SKM-1 (cell line): Measurements from ENCODE around the gene GPS1.

Experiments used
- DNase-seq: peaks from one replicate; lab custom pipeline; 2025; ENCODE audit not compliant: unreplicated experiment; lab: John Stamatoyannopoulos, UW

GPS1 gene

DNA sequence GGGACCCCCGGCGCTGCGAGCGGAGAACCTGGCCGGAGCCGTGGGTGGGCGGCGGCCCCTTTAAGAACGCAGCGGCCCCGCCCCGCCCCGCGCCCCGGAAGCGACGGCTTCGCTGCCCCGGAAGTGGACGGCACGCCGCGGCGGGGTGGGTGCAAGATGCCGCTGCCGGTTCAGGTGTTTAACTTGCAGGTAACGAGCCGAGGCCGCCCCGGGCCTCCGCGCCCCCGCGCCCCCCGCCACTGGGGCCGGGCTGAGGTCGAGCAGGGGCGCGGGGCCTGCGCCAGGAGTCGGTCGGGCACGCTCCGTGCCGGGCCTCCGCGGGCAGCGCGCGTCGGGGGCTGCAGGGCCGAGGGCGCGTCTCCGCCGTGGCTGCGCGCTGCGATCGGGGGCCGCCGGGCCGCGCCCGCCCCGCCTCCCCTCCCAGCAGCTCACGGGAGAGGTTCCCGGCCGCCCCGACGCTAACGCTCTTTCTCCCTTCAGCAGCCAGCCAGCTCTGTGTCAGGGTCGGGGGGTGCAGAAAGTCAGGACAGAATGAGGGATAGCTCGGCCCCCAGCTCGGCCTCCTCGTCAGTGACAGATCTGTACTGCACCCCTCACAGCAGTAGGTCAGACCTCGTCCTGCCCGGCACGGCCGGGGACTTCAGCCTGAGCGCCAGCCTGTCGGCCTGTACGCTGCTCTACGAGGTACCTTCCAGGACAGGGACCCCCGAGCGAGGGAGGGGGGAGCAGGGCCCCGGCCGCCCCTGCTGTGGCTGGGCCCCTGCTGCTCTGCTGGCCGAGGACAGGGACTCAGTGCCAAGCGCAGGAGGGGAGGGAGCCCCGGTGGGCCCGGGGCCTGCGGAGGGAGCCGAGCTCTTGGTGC, at the start of gene GPS1, which contains the start of gene RFNG:
GPS1 (plus strand) TSS at position 123 of the 862 bp plus-strand sequence; CDS start at position 157, 34 bp downstream.
RFNG (minus strand) TSS at position 36 of the 862 bp plus-strand sequence. CDS start 45 bp downstream, outside the sequence.
- DNase-seq, result peak; percentile 43

GRCh38 chr17:82003411-82004381, 48.0 kb upstream of the GPS1 start:
- DNase-seq, result no peak

DNA sequence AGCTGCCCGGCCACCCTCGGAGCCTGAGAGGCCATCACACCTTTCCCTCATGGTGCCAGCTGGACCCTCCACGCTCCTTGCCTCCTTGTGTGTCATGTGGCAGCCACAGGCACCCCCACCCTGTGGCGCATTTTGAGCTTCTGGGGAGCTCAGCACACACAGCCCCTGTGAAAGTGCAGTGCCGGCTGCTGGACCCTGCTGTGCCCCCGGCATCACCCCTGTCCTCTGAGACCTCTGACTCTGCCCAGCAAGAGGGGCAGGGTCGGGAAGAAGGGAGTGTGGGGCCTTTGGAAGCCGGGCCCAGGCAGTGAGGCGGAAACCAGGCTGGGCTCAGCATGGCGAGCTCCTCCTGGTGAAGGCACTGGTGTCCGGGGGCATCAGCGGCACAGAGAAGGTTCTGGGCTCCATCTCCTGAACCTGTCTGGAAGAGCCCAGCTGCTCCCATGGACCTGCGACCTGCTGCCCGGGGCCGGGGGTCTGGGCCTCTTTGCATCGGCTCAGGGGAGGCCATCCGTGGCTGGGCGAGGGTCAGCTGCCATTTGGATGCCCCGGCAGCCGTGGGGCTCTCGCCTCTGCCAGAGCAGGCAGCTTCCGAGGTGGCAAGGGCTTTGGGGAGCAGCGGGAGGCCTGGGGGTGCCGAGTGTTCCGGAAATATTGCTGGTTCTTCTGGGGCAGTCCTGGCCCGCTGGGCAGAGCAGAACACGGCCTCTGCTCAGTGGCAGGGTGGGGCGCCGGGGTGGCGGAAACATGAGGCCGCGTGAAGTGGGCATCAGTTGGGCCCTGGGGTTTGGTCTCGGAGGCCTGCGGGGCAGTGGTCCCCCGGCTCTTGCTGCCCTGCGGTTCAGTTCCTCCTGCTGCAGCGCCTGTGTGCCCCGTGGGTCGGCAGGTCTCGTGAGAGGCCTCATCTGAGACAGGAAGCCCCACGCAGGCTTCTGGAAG, 46.9 kb upstream of the GPS1 start:
- DNase-seq, result no peak

DNA sequence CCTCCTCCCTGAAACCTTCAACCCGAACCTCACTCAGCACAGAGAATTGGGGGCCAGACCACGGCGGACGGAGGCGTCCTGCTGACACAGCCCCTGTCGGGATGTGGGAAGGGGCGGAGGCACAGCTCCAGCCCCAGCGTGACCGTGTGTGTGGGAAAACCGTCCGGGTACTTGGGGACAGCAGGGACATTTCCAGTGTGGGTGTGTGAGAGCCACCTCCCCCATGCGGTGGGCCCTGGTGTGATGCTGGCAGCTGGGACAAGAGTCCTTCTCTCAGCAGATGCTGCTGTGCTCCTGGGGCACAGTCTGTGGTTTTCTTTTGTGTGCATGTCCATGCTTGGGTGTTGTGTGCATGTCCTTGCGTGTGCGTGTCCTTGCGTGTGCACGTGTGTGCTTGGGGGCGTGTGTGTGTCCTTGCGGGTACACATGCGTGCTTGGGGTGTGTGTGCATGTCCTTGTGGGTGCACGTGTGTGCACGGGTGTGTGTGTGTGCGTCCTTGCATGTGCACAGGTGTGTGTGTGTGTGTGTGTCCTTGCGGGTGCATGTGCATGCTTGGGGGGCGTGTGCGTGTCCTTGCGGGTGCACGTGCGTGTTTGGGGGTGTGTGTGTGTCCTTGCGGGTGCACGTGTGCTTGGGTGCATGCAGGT, 45.9 kb upstream of the GPS1 start:
- no peak for DNase-seq

DNA sequence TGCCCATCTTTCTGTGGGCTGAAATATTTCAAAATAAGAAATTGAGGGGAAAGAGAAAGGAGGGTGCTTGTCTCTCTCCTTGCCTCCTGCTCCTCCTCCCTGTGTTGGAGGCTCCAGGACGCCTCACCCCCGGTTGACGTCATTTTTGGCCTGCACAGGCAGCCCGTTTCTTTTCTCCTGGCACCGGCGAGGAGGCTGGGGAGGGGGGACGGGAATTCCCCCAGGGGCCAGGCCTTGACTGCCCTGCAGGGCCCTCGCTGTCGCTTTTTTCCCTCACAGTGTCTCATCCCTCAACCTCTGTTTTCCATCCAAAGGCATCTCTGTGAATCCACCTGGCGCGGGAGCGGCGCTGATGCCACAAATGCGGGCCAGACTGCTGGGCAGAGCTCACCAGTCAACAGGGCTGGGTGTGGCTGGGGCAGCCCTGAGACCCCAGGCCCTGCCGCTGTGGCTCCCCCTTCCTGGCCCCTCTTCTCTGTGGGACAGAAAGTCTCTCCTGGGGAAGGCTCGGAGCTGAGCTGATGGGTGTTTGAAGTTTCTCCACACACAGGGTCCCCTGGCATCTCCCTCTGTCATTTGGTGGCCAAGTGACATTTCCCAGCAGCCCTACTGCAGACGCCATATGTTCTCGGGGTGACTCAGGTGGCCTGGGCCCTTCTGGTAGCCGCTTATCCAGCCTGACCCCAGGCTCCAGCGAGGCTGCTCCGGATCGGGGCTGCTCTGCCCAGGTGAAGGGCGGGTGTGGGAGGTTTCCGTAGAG, 45.0 kb upstream of the GPS1 start:
- no peak for DNase-seq

DNA sequence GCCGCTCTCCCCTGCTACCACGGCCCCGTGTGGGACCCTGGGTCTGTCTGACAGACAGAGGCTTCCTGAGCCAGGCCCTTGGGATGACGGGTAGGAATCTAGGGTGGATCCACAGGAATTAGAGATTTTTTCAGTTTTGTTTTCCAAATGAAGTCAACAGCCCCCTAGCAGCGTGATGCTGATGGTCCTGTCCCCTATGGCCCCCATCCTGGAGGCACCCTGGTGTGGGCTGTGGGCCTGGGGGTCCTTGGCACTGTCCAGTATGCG, 44.5 kb upstream of the GPS1 start:
- no peak for DNase-seq

DNA sequence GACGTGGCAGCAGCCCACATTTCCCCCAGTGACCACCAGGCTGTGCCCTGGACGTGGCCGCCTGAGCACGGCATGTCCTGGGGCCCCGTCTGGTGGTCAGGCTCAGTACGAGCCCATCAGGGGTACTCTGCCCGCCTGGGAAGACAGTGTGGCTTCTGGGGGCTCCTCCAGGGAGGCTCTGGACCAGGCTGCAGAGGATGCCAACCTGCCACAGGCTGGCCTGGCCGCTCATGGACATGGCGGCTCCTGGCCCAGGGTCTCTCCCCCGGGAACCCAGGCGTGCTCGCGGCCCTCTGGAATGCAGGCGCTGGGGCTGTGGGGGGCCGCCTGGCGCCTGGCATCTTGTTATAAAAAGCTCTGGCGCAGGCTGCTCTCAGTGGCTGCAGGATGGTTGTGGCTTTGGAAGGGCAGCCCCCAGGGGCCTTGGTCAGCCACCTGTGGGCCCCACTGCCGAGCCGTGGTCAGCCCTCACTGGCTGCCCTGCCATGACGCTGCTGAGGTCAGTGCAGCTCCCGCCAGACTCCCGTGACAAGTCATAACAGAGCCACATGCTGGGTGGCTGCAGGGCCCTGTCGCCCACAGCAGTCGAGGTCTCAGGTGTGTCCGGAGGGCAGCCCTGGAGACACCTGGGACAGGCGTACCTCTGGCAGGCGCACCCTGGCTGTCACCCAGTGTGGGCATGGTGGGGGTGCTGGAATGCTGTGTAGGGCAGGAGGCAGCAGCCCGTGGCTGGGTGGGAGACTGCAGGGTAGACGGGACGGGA, 44.0 kb upstream of the GPS1 start:
- no peak for DNase-seq

GRCh38 chr17:82008258-82008940, 43.3 kb upstream of the GPS1 start:
- no peak for DNase-seq

- DNase-seq, result no peak
Observed at GRCh38 chr17:82008941-82009405, 42.7 kb upstream of the GPS1 start.

GRCh38 chr17:82009413-82009812, 42.3 kb upstream of the GPS1 start:
- no peak for DNase-seq

DNA sequence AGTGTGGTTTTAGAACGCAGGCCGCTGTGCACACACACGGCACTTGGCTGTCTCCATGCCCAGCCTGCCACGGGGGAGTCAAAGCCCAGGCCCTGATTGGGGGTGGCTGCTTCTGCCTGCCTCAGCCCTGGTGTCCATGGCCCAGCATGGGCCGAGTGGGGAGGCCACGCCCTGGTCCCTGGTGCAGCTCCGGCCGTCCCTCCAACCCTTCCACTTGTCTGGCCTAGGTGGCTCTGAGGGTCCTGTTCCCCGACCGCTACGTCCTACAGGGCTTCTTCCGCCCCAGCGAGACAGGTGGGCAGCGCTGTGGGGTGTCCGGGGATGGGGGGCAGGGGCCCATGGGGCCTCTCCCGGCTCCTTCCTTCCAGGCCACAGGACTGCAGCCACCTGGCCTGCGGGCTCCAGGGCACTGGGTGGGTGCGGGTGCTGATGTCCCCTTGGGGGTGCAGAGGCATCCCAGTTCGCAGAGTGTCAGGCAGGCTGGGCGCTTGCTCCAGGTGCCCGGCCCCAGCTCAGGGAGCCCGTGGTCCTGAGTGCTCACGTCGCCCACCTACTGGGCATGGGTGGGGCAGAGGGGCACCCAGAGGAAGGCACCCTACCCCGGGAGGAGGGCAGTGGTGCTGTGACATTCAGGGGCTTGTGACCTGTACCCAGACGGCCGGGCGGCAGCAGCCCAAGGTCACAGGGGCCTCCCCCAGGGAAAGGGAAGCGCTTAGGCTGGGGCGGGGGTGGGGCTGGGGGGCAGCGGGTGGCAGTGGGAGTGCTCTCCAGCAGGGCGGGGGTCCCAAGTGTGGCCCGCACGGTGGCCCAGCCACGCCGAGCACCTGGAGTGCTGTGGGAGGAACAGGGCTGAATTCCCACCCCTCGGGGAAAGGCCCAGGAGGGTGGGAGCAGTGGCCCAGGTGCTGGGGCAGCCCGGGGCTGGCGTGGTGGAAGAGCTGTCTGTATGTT, 40.8 kb upstream of the GPS1 start:
- no peak for DNase-seq

- DNase-seq, result no peak
Observed at GRCh38 chr17:82011617-82012187, 40.0 kb upstream of the GPS1 start.

DNA sequence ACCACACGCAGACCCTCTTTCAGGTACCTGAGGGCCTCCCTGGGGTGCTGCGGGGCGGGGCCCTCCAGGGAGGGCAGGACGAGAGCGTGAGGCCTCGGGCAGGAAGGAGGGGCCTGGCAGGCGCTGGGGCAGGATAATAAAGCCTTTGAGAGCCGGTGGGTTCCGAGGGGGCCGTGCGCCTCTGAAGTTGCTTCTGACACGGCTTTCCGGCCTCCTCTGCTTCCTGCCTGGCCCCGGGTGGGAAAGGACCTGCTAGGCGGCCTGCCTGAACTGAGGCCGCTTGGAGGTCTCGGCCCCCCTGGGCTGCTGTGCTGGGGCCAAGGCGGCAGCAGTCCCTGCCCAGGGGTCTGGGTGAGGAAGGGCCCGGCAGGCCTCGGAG, 39.4 kb upstream of the GPS1 start:
- no peak for DNase-seq

GRCh38 chr17:82012640-82013295, 38.9 kb upstream of the GPS1 start:
- no peak for DNase-seq

- DNase-seq, result no peak
Observed at GRCh38 chr17:82013341-82013740, 38.4 kb upstream of the GPS1 start.

DNA sequence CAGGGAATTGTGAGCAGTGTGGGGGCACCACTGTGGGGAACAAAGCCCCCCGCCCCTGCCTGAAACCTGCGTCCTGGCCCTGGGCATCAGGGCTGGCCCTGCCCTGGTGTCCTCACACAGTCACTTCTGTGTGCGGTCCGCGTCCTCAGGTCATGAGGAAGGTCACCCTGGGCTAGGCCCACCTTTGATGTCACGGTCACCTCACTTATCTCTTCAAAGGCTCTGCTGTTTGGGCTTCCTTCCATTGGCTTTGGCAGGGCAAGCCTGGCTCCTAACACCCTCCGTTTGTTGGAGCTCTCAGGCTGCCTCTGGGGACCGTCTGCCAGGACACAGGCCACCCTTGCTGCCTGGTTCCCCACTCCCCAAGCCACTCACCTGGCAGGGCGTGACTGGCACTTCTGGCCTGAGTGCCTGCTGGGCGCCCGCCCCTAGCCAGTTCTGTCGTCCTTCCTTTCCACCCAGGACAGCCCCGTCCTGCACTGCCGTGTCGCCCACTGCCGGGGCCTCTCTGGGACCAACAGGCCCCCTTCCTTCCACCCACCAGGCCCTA, 37.9 kb upstream of the GPS1 start:
- no peak for DNase-seq
